ENCODE measurements around the gene LGALS9.

DNA sequence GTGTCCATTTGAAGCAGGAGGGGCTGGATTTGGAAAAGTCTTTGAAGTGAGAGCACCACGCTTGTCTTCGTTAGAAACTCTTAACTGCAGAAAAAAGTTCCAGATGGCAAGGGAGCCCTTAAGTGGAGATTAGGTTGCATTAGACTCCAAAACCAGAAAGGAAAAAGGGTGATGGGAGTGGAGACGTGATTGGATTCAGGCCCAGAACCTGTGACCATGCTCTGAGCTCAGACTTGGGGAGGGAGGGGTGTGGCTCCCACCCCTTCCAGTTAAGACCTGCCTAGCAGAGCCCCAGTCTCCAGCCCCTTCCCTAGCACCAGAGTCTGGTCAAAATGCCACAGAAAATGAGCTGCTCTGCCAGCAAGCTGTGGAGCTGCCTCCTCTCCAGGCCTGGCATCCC, 6.4 kb upstream of the LGALS9 start:
- TF ChIP-seq, protein P1, sequence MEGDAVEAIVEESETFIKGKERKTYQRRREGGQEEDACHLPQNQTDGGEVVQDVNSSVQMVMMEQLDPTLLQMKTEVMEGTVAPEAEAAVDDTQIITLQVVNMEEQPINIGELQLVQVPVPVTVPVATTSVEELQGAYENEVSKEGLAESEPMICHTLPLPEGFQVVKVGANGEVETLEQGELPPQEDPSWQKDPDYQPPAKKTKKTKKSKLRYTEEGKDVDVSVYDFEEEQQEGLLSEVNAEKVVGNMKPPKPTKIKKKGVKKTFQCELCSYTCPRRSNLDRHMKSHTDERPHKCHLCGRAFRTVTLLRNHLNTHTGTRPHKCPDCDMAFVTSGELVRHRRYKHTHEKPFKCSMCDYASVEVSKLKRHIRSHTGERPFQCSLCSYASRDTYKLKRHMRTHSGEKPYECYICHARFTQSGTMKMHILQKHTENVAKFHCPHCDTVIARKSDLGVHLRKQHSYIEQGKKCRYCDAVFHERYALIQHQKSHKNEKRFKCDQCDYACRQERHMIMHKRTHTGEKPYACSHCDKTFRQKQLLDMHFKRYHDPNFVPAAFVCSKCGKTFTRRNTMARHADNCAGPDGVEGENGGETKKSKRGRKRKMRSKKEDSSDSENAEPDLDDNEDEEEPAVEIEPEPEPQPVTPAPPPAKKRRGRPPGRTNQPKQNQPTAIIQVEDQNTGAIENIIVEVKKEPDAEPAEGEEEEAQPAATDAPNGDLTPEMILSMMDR (conservative IDR thresholded peaks at IDR 0.05; ENCODE audit: low read depth in 2 of 2) = no peak
- TF ChIP-seq EZH2 (IDR thresholded peaks at IDR 0.05; ENCODE audit: low read depth, unreplicated experiment) (no peak), POLR2AphosphoS5 (IDR thresholded peaks at IDR 0.05; ENCODE audit: low read depth) (no peak), JUNB (IDR thresholded peaks at IDR 0.05; ENCODE audit: unreplicated experiment) (no peak), EZH2phosphoT487 (IDR thresholded peaks at IDR 0.05; ENCODE audit: unreplicated experiment) (no peak), CREB1 (CRISPR knock-in tag; IDR thresholded peaks at IDR 0.05; ENCODE audit: low read depth) (no peak), NANOG (IDR thresholded peaks at IDR 0.05; ENCODE audit: borderline replicate concordance) (no peak), STAT1 (IDR thresholded peaks at IDR 0.05; ENCODE audit: unreplicated experiment) (no peak)
- TF ChIP-seq, protein P2, sequence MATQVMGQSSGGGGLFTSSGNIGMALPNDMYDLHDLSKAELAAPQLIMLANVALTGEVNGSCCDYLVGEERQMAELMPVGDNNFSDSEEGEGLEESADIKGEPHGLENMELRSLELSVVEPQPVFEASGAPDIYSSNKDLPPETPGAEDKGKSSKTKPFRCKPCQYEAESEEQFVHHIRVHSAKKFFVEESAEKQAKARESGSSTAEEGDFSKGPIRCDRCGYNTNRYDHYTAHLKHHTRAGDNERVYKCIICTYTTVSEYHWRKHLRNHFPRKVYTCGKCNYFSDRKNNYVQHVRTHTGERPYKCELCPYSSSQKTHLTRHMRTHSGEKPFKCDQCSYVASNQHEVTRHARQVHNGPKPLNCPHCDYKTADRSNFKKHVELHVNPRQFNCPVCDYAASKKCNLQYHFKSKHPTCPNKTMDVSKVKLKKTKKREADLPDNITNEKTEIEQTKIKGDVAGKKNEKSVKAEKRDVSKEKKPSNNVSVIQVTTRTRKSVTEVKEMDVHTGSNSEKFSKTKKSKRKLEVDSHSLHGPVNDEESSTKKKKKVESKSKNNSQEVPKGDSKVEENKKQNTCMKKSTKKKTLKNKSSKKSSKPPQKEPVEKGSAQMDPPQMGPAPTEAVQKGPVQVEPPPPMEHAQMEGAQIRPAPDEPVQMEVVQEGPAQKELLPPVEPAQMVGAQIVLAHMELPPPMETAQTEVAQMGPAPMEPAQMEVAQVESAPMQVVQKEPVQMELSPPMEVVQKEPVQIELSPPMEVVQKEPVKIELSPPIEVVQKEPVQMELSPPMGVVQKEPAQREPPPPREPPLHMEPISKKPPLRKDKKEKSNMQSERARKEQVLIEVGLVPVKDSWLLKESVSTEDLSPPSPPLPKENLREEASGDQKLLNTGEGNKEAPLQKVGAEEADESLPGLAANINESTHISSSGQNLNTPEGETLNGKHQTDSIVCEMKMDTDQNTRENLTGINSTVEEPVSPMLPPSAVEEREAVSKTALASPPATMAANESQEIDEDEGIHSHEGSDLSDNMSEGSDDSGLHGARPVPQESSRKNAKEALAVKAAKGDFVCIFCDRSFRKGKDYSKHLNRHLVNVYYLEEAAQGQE (IDR thresholded peaks at IDR 0.05; ENCODE audit: unreplicated experiment) = no peak
- TF ChIP-seq, protein P3, sequence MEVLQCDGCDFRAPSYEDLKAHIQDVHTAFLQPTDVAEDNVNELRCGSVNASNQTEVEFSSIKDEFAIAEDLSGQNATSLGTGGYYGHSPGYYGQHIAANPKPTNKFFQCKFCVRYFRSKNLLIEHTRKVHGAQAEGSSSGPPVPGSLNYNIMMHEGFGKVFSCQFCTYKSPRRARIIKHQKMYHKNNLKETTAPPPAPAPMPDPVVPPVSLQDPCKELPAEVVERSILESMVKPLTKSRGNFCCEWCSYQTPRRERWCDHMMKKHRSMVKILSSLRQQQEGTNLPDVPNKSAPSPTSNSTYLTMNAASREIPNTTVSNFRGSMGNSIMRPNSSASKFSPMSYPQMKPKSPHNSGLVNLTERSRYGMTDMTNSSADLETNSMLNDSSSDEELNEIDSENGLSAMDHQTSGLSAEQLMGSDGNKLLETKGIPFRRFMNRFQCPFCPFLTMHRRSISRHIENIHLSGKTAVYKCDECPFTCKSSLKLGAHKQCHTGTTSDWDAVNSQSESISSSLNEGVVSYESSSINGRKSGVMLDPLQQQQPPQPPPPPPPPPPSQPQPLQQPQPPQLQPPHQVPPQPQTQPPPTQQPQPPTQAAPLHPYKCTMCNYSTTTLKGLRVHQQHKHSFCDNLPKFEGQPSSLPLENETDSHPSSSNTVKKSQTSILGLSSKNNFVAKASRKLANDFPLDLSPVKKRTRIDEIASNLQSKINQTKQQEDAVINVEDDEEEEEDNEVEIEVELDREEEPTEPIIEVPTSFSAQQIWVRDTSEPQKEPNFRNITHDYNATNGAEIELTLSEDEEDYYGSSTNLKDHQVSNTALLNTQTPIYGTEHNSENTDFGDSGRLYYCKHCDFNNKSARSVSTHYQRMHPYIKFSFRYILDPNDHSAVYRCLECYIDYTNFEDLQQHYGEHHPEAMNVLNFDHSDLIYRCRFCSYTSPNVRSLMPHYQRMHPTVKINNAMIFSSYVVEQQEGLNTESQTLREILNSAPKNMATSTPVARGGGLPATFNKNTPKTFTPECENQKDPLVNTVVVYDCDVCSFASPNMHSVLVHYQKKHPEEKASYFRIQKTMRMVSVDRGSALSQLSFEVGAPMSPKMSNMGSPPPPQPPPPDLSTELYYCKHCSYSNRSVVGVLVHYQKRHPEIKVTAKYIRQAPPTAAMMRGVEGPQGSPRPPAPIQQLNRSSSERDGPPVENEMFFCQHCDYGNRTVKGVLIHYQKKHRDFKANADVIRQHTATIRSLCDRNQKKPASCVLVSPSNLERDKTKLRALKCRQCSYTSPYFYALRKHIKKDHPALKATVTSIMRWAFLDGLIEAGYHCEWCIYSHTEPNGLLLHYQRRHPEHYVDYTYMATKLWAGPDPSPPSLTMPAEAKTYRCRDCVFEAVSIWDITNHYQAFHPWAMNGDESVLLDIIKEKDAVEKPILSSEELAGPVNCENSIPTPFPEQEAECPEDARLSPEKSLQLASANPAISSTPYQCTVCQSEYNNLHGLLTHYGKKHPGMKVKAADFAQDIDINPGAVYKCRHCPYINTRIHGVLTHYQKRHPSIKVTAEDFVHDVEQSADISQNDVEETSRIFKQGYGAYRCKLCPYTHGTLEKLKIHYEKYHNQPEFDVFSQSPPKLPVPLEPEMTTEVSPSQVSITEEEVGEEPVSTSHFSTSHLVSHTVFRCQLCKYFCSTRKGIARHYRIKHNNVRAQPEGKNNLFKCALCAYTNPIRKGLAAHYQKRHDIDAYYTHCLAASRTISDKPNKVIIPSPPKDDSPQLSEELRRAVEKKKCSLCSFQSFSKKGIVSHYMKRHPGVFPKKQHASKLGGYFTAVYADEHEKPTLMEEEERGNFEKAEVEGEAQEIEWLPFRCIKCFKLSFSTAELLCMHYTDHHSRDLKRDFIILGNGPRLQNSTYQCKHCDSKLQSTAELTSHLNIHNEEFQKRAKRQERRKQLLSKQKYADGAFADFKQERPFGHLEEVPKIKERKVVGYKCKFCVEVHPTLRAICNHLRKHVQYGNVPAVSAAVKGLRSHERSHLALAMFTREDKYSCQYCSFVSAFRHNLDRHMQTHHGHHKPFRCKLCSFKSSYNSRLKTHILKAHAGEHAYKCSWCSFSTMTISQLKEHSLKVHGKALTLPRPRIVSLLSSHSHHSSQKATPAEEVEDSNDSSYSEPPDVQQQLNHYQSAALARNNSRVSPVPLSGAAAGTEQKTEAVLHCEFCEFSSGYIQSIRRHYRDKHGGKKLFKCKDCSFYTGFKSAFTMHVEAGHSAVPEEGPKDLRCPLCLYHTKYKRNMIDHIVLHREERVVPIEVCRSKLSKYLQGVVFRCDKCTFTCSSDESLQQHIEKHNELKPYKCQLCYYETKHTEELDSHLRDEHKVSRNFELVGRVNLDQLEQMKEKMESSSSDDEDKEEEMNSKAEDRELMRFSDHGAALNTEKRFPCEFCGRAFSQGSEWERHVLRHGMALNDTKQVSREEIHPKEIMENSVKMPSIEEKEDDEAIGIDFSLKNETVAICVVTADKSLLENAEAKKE (CRISPR knock-in tag; IDR thresholded peaks at IDR 0.05) = no peak
